Esophagus squamous epithelium (tissue), 5 donors: ENCODE measurements around the gene MFAP2. TPM values are rescaled to one million over a fixed set of nuclear protein-coding genes. Genes with fewer than 3 reads are reported as not detected.

Source experiments
- DNase-seq: peaks from one replicate; lab custom pipeline; 2025; lab: John Stamatoyannopoulos, UW
- H3K27ac ChIP-seq, 4 donors: fragments of 200-600 bp; sonication (generic); one replicate each; pipeline ENCODE4 v1.5.1; 2016 to 2019; ENCODE audit warnings: mild to moderate bottlenecking in 1 of 4
- H3K27me3 ChIP-seq, 4 donors: fragments of 200-600 bp; sonication (generic); 1 replicate in 3 of 4; 2 replicates in 1 of 4; pipeline versions ENCODE4 v1.5.1 to v1.6.0; 2017 to 2021; ENCODE audit warnings: antibody characterized with exemption in 1 of 4
- H3K36me3 ChIP-seq, 3 donors: fragments of 200-600 bp; sonication (generic); one replicate each; pipeline ENCODE4 v1.5.1; 2016 to 2019
- H3K4me1 ChIP-seq, 3 donors: fragments of 200-600 bp; sonication (generic); one replicate each; pipeline ENCODE4 v1.5.1; 2017 to 2019
- H3K4me3 ChIP-seq, 4 donors: fragments of 200-600 bp; sonication (generic); 1 replicate in 3 of 4; 2 replicates in 1 of 4; pipeline ENCODE4 v1.5.1; 2016 to 2019; ENCODE audit warnings: mild to moderate bottlenecking in 2 of 4, moderate library complexity in 1 of 4
- H3K9me3 ChIP-seq, 3 donors: fragments of 200-600 bp; sonication (generic); one replicate each; pipeline ENCODE4 v1.5.1; 2016 to 2019
- POLR2A ChIP-seq, 4 donors: fragments of 450-650 bp; IDR thresholded peaks; one replicate each; pipeline ENCODE4 v1.6.1; 2017; ENCODE audit warnings: antibody characterized with exemption in 4 of 4, mild to moderate bottlenecking in 4 of 4, moderate library complexity in 3 of 4
- WGBS, 2 donors: methylation state at CpG; one replicate each; pipeline ENCODE4 v1.1.5; 2018; 5-methylcytosine and 5-hydroxymethylcytosine counted together
- intact Hi-C: fragments of 100-400 bp; cut with DNase I; formaldehyde crosslinking; loops from one replicate; pipeline ENCODE4 v1.15.0; 2022
- total RNA-seq, 4 donors: library from RNA; depleted of rRNA; stranded (reverse); fragments of >200 nt; gene quantifications; one replicate each; pipeline ENCODE4 v1.1.0, GENCODE V29; 2016
- TF ChIP-seq, protein P1 (sequence below), 6 experiments: fragments of 450-650 bp in 4 of 6; fragments of 200-600 bp in 2 of 6; sonication (generic) in 2 of 6; IDR thresholded peaks; one replicate each; pipeline ENCODE4 v1.5.1; 2016 to 2019; ENCODE audit warnings: antibody characterized with exemption in 6 of 6, mild to moderate bottlenecking in 4 of 6, moderate library complexity in 4 of 6
- donor health status: DM: yes; HTN: yes; CAD: no.

MFAP2 gene
- total RNA-seq, 4 donors from 2014 or later = 0.70 to 10.5 (median 4.2) TPM; not detected in 1

GRCh38 chr1:16976966-16977365, 3.5 kb downstream of the MFAP2 start:
- no peak for TF ChIP-seq POLR2A (IDR thresholded peaks at IDR 0.05)
- TF ChIP-seq, protein P1, sequence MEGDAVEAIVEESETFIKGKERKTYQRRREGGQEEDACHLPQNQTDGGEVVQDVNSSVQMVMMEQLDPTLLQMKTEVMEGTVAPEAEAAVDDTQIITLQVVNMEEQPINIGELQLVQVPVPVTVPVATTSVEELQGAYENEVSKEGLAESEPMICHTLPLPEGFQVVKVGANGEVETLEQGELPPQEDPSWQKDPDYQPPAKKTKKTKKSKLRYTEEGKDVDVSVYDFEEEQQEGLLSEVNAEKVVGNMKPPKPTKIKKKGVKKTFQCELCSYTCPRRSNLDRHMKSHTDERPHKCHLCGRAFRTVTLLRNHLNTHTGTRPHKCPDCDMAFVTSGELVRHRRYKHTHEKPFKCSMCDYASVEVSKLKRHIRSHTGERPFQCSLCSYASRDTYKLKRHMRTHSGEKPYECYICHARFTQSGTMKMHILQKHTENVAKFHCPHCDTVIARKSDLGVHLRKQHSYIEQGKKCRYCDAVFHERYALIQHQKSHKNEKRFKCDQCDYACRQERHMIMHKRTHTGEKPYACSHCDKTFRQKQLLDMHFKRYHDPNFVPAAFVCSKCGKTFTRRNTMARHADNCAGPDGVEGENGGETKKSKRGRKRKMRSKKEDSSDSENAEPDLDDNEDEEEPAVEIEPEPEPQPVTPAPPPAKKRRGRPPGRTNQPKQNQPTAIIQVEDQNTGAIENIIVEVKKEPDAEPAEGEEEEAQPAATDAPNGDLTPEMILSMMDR (IDR thresholded peaks at IDR 0.05) = no peak
- peaks cover 0 to 31% (median 0%) of the 10 kb centered on the region in 4 donors for H3K27me3 ChIP-seq
- no peaks in the 10 kb centered on the region for H3K9me3 ChIP-seq
- no peak for DNase-seq
- WGBS, 2 donors = 78% methylated on average over 8 of the region's 16 CpGs; no CpG with 5 or more reads in 1 of the 2 donors
- H3K36me3 ChIP-seq = no peaks in the 10 kb centered on the region
- H3K4me3 ChIP-seq = no peak overlapping the region
- H3K4me1 ChIP-seq = peaks cover 11 to 60% (median 19%) of the 10 kb centered on the region in 3 donors
- H3K27ac ChIP-seq = no peak overlapping the region
- intact Hi-C loops = no loop called here

GRCh38 chr1:16975838-16976237, 4.6 kb downstream of the MFAP2 start:
- H3K27ac ChIP-seq = no peak overlapping the region
- H3K9me3 ChIP-seq = no peaks in the 10 kb centered on the region
- peaks cover 11 to 57% (median 15%) of the 10 kb centered on the region in 3 donors for H3K4me1 ChIP-seq
- no peak overlapping the region for H3K4me3 ChIP-seq
- peaks cover 0 to 23% (median 0%) of the 10 kb centered on the region in 4 donors for H3K27me3 ChIP-seq
- H3K36me3 ChIP-seq = peaks cover 0 to 8% (median 0%) of the 10 kb centered on the region in 3 donors
- 65 to 74% methylated on average over 7 to 13 of the region's 14 CpGs for WGBS, 2 donors
- DNase-seq = no peak
- intact Hi-C loops = no loop called here
- no peak for TF ChIP-seq POLR2A (IDR thresholded peaks at IDR 0.05)
- TF ChIP-seq, protein P1 (IDR thresholded peaks at IDR 0.05) = no peak

GRCh38 chr1:16975211-16975610, 5.2 kb downstream of the MFAP2 start:
- Histone ChIP-seq H3K27me3 (peaks cover 0 to 17% (median 0%) of the 10 kb centered on the region in 4 donors), H3K36me3 (peaks cover 0 to 15% (median 5%) of the 10 kb centered on the region in 3 donors), H3K9me3 (no peaks in the 10 kb centered on the region), H3K4me1 (peaks cover 8 to 51% (median 11%) of the 10 kb centered on the region in 3 donors), H3K27ac (no peak overlapping the region), H3K4me3 (no peak overlapping the region)
- no peak for DNase-seq
- intact Hi-C loops = no loop called here
- TF ChIP-seq, protein P1 (IDR thresholded peaks at IDR 0.05) = no peak
- TF ChIP-seq POLR2A (IDR thresholded peaks at IDR 0.05) = no peak
- 62 to 70% methylated on average over 8 to 14 of the region's 14 CpGs for WGBS, 2 donors

GRCh38 chr1:16973215-16973614, 7.2 kb downstream of the MFAP2 start:
- DNase-seq = no peak
- intact Hi-C loops = no loop called here
- H3K9me3 ChIP-seq = no peaks in the 10 kb centered on the region
- H3K27me3 ChIP-seq = no peaks in the 10 kb centered on the region
- no peak overlapping the region for H3K4me3 ChIP-seq
- no peak for TF ChIP-seq POLR2A (IDR thresholded peaks at IDR 0.05)
- TF ChIP-seq, protein P1 (IDR thresholded peaks at IDR 0.05) = no peak
- WGBS, 2 donors = 87 to 89% methylated on average over 5 to 7 of the region's 9 CpGs
- H3K27ac ChIP-seq = no peak overlapping the region
- peaks cover 0 to 35% (median 14%) of the 10 kb centered on the region in 3 donors for H3K36me3 ChIP-seq
- peaks cover 0 to 31% (median 3%) of the 10 kb centered on the region in 3 donors for H3K4me1 ChIP-seq

DNA sequence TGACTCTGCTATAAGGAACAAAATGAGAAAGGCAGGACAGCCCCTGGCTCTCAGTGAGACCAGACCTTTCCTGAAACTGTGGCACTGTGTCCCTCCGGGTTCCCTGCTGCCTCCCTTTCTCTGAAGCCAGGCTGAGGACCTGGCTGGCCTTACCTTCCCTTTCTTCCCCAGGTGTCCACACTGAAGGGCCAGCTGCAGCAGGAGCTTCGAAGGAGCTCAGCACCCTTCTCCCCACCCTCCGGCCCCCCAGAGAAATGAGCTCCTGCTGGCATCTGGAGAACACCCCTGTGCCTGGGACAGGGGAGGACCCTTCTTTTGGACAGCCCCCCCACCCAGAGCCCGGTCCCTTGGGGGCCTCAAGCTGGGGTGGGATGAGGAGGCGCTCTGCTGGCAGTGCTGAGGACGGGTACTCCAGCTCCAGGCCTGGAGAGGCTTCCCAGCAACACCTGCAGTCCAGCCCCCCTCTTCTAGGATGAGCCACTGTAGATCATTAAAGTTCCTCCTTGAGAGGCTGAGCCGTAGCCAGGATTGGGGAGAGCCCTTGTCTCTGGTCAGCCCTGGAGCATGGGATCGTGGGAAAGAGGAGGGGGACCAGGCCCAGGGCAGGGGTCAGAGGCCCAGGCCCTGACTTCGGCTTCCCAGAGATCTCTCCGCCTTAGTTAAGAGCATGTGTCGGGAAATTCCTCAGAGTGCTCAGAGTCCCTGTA, 8.1 kb downstream of the MFAP2 start:
- 84 to 86% methylated on average over 5 to 6 of the region's 11 CpGs for WGBS, 2 donors
- H3K9me3 ChIP-seq = no peaks in the 10 kb centered on the region
- H3K4me3 ChIP-seq = no peak overlapping the region
- peaks cover 0 to 43% (median 16%) of the 10 kb centered on the region in 3 donors for H3K36me3 ChIP-seq
- no peak overlapping the region for H3K27ac ChIP-seq
- intact Hi-C loops = no loop called here
- DNase-seq = no peak
- H3K4me1 ChIP-seq = peaks cover 0 to 25% (median 6%) of the 10 kb centered on the region in 3 donors
- TF ChIP-seq, protein P1 (IDR thresholded peaks at IDR 0.05) = no peak
- no peak for TF ChIP-seq POLR2A (IDR thresholded peaks at IDR 0.05)
- no peaks in the 10 kb centered on the region for H3K27me3 ChIP-seq
